ENCODE measurements around the gene CCDC78. TPM values are rescaled to one million over a fixed set of nuclear protein-coding genes. Genes with fewer than 3 reads are reported as not detected.

CCDC78 gene
- polyA plus RNA-seq, 2 donors: 0.28 to 0.86 TPM

- 9 to 12% methylated on average over 16 of the region's 16 CpGs for WGBS, 2 donors
Observed at GRCh38 chr16:719815-720446, 6.3 kb downstream of the CCDC78 start.

GRCh38 chr16:718922-719321 lies 7.3 kb downstream of the CCDC78 start:
- no peaks in the 10 kb centered on the region for H3K36me3 ChIP-seq (ENCODE audit: control insufficient read depth in 2 of 2, insufficient read depth in 2 of 2, low read length in 1 of 2)
- no peaks in the 10 kb centered on the region for H3K9me3 ChIP-seq (ENCODE audit: control insufficient read depth in 2 of 2, insufficient read depth in 1 of 2, low read depth in 1 of 2, low read length in 1 of 2)
- H3K27ac ChIP-seq (ENCODE audit: low read depth in 2 of 2, low read length in 1 of 2): no peak overlapping the region
- peaks cover 11 to 38% of the 10 kb centered on the region in 2 donors for H3K4me1 ChIP-seq (ENCODE audit: control insufficient read depth in 2 of 2, insufficient read depth in 2 of 2, low read length in 1 of 2)
- 75 to 76% methylated on average over 6 of the region's 6 CpGs for WGBS, 2 donors
- no peak overlapping the region for H3K4me3 ChIP-seq (ENCODE audit: low read depth in 1 of 2, low read length in 2 of 2)
- peaks cover 0 to 3% of the 10 kb centered on the region in 2 donors for H3K27me3 ChIP-seq (ENCODE audit: control insufficient read depth in 1 of 2, insufficient read depth in 2 of 2, low read length in 2 of 2)

More at GRCh38 chr16:719815-720446, 6.3 kb downstream of the CCDC78 start:
- H3K4me1 ChIP-seq (ENCODE audit: control insufficient read depth in 2 of 2, insufficient read depth in 2 of 2, low read length in 1 of 2): peaks cover 11 to 31% of the 10 kb centered on the region in 2 donors
- H3K27me3 ChIP-seq (ENCODE audit: control insufficient read depth in 1 of 2, insufficient read depth in 2 of 2, low read length in 2 of 2): peaks cover 0 to 3% of the 10 kb centered on the region in 2 donors
- H3K27ac ChIP-seq (ENCODE audit: low read depth in 2 of 2, low read length in 1 of 2): peak overlapping the region; percentile 9 to 78
- no peaks in the 10 kb centered on the region for H3K36me3 ChIP-seq (ENCODE audit: control insufficient read depth in 2 of 2, insufficient read depth in 2 of 2, low read length in 1 of 2)
- no peaks in the 10 kb centered on the region for H3K9me3 ChIP-seq (ENCODE audit: control insufficient read depth in 2 of 2, insufficient read depth in 1 of 2, low read depth in 1 of 2, low read length in 1 of 2)
- peak overlapping the region; percentile 65 to 85 for H3K4me3 ChIP-seq (ENCODE audit: low read depth in 1 of 2, low read length in 2 of 2)

- Histone ChIP-seq H3K4me1 (ENCODE audit: control insufficient read depth in 2 of 2, insufficient read depth in 2 of 2, low read length in 1 of 2) (peaks cover 11 to 38% of the 10 kb centered on the region in 2 donors), H3K4me3 (ENCODE audit: low read depth in 1 of 2, low read length in 2 of 2) (no peak overlapping the region), H3K27ac (ENCODE audit: low read depth in 2 of 2, low read length in 1 of 2) (no peak overlapping the region), H3K9me3 (ENCODE audit: control insufficient read depth in 2 of 2, insufficient read depth in 1 of 2, low read depth in 1 of 2, low read length in 1 of 2) (no peaks in the 10 kb centered on the region), H3K36me3 (ENCODE audit: control insufficient read depth in 2 of 2, insufficient read depth in 2 of 2, low read length in 1 of 2) (no peaks in the 10 kb centered on the region), H3K27me3 (ENCODE audit: control insufficient read depth in 1 of 2, insufficient read depth in 2 of 2, low read length in 2 of 2) (peaks cover 0 to 3% of the 10 kb centered on the region in 2 donors)
- 84 to 90% methylated on average over 9 of the region's 9 CpGs for WGBS, 2 donors
Observed at GRCh38 chr16:718389-718788, 7.9 kb downstream of the CCDC78 start.

GRCh38 chr16:717450-718245 lies 8.6 kb downstream of the CCDC78 start:
- 80 to 81% methylated on average over 30 to 32 of the region's 32 CpGs for WGBS, 2 donors
- Histone ChIP-seq H3K4me1 (ENCODE audit: control insufficient read depth in 2 of 2, insufficient read depth in 2 of 2, low read length in 1 of 2) (peaks cover 11 to 38% of the 10 kb centered on the region in 2 donors), H3K4me3 (ENCODE audit: low read depth in 1 of 2, low read length in 2 of 2) (no peak overlapping the region)

DNA sequence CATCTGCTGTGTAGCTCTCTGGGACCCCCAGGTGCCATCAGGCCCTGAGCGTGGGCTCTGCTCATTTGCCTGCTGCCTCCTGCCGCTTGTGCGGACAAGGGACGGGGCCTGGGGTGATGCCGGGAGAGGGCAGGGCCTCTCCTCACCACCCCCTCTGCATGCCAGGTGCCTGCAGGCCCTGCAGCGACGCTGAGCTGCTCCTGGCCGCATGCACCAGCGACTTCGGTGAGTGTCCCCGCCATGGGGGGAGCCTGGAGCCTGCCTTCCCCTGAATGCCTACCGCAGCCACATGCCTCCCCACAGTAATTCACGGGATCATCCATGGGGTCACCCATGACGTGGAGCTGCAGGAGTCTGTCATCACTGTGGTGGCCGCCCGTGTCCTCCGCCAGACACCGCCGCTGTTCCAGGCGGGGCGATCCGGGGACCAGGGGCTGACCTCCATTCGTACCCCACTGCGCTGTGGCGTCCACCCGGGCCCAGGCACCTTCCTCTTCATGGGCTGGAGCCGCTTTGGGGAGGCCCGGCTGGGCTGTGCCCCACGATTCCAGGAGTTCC lies 9.4 kb downstream of the CCDC78 start:
- Histone ChIP-seq H3K9me3 (ENCODE audit: control insufficient read depth in 2 of 2, insufficient read depth in 1 of 2, low read depth in 1 of 2, low read length in 1 of 2) (no peaks in the 10 kb centered on the region), H3K4me3 (ENCODE audit: low read depth in 1 of 2, low read length in 2 of 2) (no peak overlapping the region), H3K27me3 (ENCODE audit: control insufficient read depth in 1 of 2, insufficient read depth in 2 of 2, low read length in 2 of 2) (peaks cover 0 to 3% of the 10 kb centered on the region in 2 donors), H3K36me3 (ENCODE audit: control insufficient read depth in 2 of 2, insufficient read depth in 2 of 2, low read length in 1 of 2) (no peaks in the 10 kb centered on the region), H3K4me1 (ENCODE audit: control insufficient read depth in 2 of 2, insufficient read depth in 2 of 2, low read length in 1 of 2) (peaks cover 11 to 35% of the 10 kb centered on the region in 2 donors), H3K27ac (ENCODE audit: low read depth in 2 of 2, low read length in 1 of 2) (no peak overlapping the region)
- 81 to 87% methylated on average over 27 to 29 of the region's 29 CpGs for WGBS, 2 donors

More at GRCh38 chr16:717450-718245, 8.6 kb downstream of the CCDC78 start:
- H3K27ac ChIP-seq (ENCODE audit: low read depth in 2 of 2, low read length in 1 of 2): no peak overlapping the region
- H3K36me3 ChIP-seq (ENCODE audit: control insufficient read depth in 2 of 2, insufficient read depth in 2 of 2, low read length in 1 of 2): no peaks in the 10 kb centered on the region
- H3K9me3 ChIP-seq (ENCODE audit: control insufficient read depth in 2 of 2, insufficient read depth in 1 of 2, low read depth in 1 of 2, low read length in 1 of 2): no peaks in the 10 kb centered on the region
- peaks cover 0 to 3% of the 10 kb centered on the region in 2 donors for H3K27me3 ChIP-seq (ENCODE audit: control insufficient read depth in 1 of 2, insufficient read depth in 2 of 2, low read length in 2 of 2)

GRCh38 chr16:716200-716568 lies 10.1 kb downstream of the CCDC78 start:
- WGBS, 2 donors: 24 to 25% methylated on average over 12 of the region's 12 CpGs
- H3K27ac ChIP-seq (ENCODE audit: low read depth in 2 of 2, low read length in 1 of 2): no peak overlapping the region

GRCh38 chr16:715477-716199 lies 10.6 kb downstream of the CCDC78 start:
- Histone ChIP-seq H3K36me3 (ENCODE audit: control insufficient read depth in 2 of 2, insufficient read depth in 2 of 2, low read length in 1 of 2) (no peaks in the 10 kb centered on the region), H3K4me1 (ENCODE audit: control insufficient read depth in 2 of 2, insufficient read depth in 2 of 2, low read length in 1 of 2) (peaks cover 6 to 32% of the 10 kb centered on the region in 2 donors), H3K27me3 (ENCODE audit: control insufficient read depth in 1 of 2, insufficient read depth in 2 of 2, low read length in 2 of 2) (peaks cover 0 to 3% of the 10 kb centered on the region in 2 donors), H3K9me3 (ENCODE audit: control insufficient read depth in 2 of 2, insufficient read depth in 1 of 2, low read depth in 1 of 2, low read length in 1 of 2) (no peaks in the 10 kb centered on the region), H3K27ac (ENCODE audit: low read depth in 2 of 2, low read length in 1 of 2) (no peak overlapping the region), H3K4me3 (ENCODE audit: low read depth in 1 of 2, low read length in 2 of 2) (peak overlapping the region; percentile 54 to 58)
- 2% methylated on average over 36 to 74 of the region's 74 CpGs for WGBS, 2 donors

More at GRCh38 chr16:716200-716568, 10.1 kb downstream of the CCDC78 start:
- peak overlapping the region; percentile 54 to 58 for H3K4me3 ChIP-seq (ENCODE audit: low read depth in 1 of 2, low read length in 2 of 2)
- H3K9me3 ChIP-seq (ENCODE audit: control insufficient read depth in 2 of 2, insufficient read depth in 1 of 2, low read depth in 1 of 2, low read length in 1 of 2): no peaks in the 10 kb centered on the region
- H3K36me3 ChIP-seq (ENCODE audit: control insufficient read depth in 2 of 2, insufficient read depth in 2 of 2, low read length in 1 of 2): no peaks in the 10 kb centered on the region
- H3K27me3 ChIP-seq (ENCODE audit: control insufficient read depth in 1 of 2, insufficient read depth in 2 of 2, low read length in 2 of 2): peaks cover 0 to 3% of the 10 kb centered on the region in 2 donors
- H3K4me1 ChIP-seq (ENCODE audit: control insufficient read depth in 2 of 2, insufficient read depth in 2 of 2, low read length in 1 of 2): peaks cover 6 to 29% of the 10 kb centered on the region in 2 donors

DNA sequence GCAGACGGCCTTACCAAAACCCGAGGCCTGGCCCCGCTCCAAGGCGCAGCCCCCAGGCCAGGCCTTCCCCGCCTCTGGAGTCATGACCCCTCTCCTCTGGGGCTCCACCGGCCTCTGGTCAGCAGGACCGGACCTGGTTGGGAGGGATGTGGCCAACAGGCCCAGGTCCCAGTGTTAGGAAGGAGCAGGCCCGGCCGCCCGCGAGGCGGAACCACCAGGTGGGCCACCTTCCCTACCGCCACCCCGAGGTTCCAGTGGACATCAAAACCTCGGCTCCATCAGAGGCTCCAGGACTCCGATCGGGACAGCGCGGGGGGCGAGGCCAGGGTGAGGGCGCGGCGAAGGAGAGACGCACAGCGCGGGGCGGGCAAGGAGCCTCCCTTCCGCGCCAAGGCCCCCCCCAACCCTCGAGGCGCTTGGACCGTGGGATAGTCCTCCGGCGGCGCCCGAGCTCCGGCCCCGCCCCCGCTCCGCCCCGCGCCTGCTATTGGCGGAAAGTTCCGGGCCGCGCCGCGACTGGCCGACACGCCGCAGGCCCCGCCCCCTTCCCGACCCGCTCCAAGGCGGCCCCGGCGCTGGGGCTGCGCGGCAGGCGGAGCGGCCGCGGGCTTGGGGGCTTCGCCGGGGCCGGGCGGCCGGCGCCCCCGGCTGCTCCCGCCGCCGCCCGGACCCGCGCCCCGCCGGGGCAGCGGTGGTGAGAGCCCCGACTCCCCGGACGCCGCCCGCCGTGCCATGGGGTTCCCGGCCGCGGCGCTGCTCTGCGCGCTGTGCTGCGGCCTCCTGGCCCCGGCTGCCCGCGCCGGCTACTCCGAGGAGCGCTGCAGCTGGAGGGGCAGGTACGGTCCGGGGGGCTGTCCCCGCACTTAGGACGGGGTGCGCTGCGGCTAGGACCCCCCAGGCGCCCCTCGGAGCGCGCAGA lies 11.4 kb downstream of the CCDC78 start, which contains the start of gene METRN:
Gene METRN, plus strand, starts transcription at position 561 of the 919 bp plus-strand sequence. Its CDS starts 172 bp downstream, at position 733.
- WGBS, 2 donors: 5 to 6% methylated on average over 68 to 108 of the region's 108 CpGs
- H3K4me3 ChIP-seq (ENCODE audit: low read depth in 1 of 2, low read length in 2 of 2): peak within 1 kb of the TSS; percentile 54 to 58
- H3K27me3 ChIP-seq (ENCODE audit: control insufficient read depth in 1 of 2, insufficient read depth in 2 of 2, low read length in 2 of 2): peaks cover 0 to 3% of the 10 kb centered on the region in 2 donors
- H3K36me3 ChIP-seq (ENCODE audit: control insufficient read depth in 2 of 2, insufficient read depth in 2 of 2, low read length in 1 of 2): no peaks in the 10 kb centered on the region
- H3K27ac ChIP-seq (ENCODE audit: low read depth in 2 of 2, low read length in 1 of 2): peak within 1 kb of the TSS in 1 of 2 donors; percentile 6
- peaks cover 3 to 27% of the 10 kb centered on the region in 2 donors for H3K4me1 ChIP-seq (ENCODE audit: control insufficient read depth in 2 of 2, insufficient read depth in 2 of 2, low read length in 1 of 2)
- no peaks in the 10 kb centered on the region for H3K9me3 ChIP-seq (ENCODE audit: control insufficient read depth in 2 of 2, insufficient read depth in 1 of 2, low read depth in 1 of 2, low read length in 1 of 2)

All from esophagus (tissue), 2 donors.